ENCODE data around the gene SMCHD1. TPM values are rescaled to one million over a fixed set of nuclear protein-coding genes. Genes with fewer than 3 reads are reported as not detected.
A peak's percentile ranks its signal among the peaks of the same experiment; 100 is the strongest.

The SMCHD1 gene
- polyA plus RNA-seq, 4 donors = 11.2 to 37.7 (median 14.3) TPM

DNA sequence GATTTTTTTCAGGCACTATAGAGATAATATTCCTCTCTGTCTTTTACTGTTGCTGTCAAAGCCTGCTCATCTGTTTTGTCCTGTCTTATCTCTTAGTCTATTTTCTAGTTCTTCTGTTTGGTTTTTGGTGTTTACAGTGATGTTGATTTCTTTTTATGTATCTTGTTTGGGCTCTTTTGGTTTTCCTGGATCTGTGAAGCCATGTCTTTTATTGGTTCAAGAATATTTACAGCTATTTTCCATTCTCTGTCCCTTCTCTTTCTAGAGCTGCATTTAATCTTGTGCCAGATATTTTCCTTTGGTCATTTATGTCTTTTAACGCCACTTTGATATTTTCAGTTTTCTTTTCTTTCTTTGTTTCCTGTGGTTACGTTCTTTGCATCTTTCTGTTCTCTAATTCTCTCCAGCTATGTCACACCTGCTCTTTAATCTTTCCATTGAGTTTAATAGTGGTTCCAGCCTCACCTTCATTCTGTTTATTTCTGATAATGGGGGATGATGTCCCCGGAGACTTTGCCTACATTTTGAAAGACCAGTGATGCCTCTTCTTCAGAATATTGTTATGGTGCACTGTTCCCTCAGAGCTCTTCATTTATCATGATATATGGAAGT, 32.0 kb downstream of the SMCHD1 start:
- H3K27me3 ChIP-seq (ENCODE audit: control insufficient read depth in 3 of 3, insufficient read depth in 3 of 3, low read length in 3 of 3) = no peaks in the 10 kb centered on the region
- FAIRE-seq (no peak), DNase-seq (no peak)
- no peak overlapping the region for H3K4me3 ChIP-seq (ENCODE audit: low read depth in 1 of 3, low read length in 3 of 3)
- no peak overlapping the region for H3K27ac ChIP-seq (ENCODE audit: low read depth in 1 of 3, low read length in 2 of 3)
- peaks cover 0 to 4% of the 10 kb centered on the region in 2 donors for H3K9me3 ChIP-seq (ENCODE audit: control insufficient read depth in 2 of 2, insufficient read depth in 1 of 2, low read depth in 1 of 2, low read length in 1 of 2)
- H3K36me3 ChIP-seq (ENCODE audit: control insufficient read depth in 3 of 3, insufficient read depth in 2 of 3, low read depth in 1 of 3, low read length in 3 of 3) = peaks cover 6 to 19% (median 19%) of the 10 kb centered on the region in 3 donors
- WGBS, 3 donors = 75 to 86% (median 80%) methylated on average over 3 of the region's 3 CpGs
- H3K4me1 ChIP-seq (ENCODE audit: control insufficient read depth in 3 of 3, insufficient read depth in 2 of 3, low read depth in 1 of 3, low read length in 2 of 3) = no peaks in the 10 kb centered on the region

GRCh38 chr18:2692508-2692907, 37.0 kb downstream of the SMCHD1 start:
- no peak for FAIRE-seq

DNA sequence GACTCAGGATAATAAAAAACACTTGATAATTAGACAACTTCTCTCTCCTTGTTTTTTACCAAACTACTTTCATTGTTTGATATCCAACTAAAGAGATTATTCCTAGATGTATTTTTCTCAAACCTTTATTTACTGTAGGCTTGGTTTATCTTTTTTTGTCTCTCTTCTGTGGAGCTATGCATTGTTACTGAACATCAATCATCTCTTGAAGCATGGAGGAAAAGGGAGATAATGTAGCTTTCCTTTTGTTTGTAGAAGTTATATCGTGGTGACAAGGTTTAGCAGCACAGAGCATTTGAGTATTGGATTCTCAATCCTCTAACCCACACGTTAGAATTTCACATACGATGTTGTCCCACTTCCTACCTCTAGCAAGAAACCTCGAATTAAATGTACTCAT, 41.7 kb downstream of the SMCHD1 start:
- 74 to 77% (median 75%) methylated on average over 4 of the region's 4 CpGs for WGBS, 3 donors
- H3K27me3 ChIP-seq (ENCODE audit: control insufficient read depth in 3 of 3, insufficient read depth in 3 of 3, low read length in 3 of 3) = no peaks in the 10 kb centered on the region
- H3K9me3 ChIP-seq (ENCODE audit: control insufficient read depth in 2 of 2, insufficient read depth in 1 of 2, low read depth in 1 of 2, low read length in 1 of 2) = no peaks in the 10 kb centered on the region
- peaks cover 6 to 22% (median 18%) of the 10 kb centered on the region in 3 donors for H3K36me3 ChIP-seq (ENCODE audit: control insufficient read depth in 3 of 3, insufficient read depth in 2 of 3, low read depth in 1 of 3, low read length in 3 of 3)
- H3K4me3 ChIP-seq (ENCODE audit: low read depth in 1 of 3, low read length in 3 of 3) = no peak overlapping the region
- no peak for DNase-seq
- no peak for FAIRE-seq
- no peak overlapping the region for H3K27ac ChIP-seq (ENCODE audit: low read depth in 1 of 3, low read length in 2 of 3)
- no peaks in the 10 kb centered on the region for H3K4me1 ChIP-seq (ENCODE audit: control insufficient read depth in 3 of 3, insufficient read depth in 2 of 3, low read depth in 1 of 3, low read length in 2 of 3)

More at GRCh38 chr18:2692508-2692907, 37.0 kb downstream of the SMCHD1 start:
- no peak overlapping the region for H3K27ac ChIP-seq (ENCODE audit: low read depth in 1 of 3, low read length in 2 of 3)
- 79 to 82% (median 82%) methylated on average over 3 of the region's 3 CpGs for WGBS, 3 donors
- H3K9me3 ChIP-seq (ENCODE audit: control insufficient read depth in 2 of 2, insufficient read depth in 1 of 2, low read depth in 1 of 2, low read length in 1 of 2) = no peaks in the 10 kb centered on the region
- no peak for DNase-seq
- H3K4me3 ChIP-seq (ENCODE audit: low read depth in 1 of 3, low read length in 3 of 3) = no peak overlapping the region
- no peaks in the 10 kb centered on the region for H3K4me1 ChIP-seq (ENCODE audit: control insufficient read depth in 3 of 3, insufficient read depth in 2 of 3, low read depth in 1 of 3, low read length in 2 of 3)
- H3K27me3 ChIP-seq (ENCODE audit: control insufficient read depth in 3 of 3, insufficient read depth in 3 of 3, low read length in 3 of 3) = no peaks in the 10 kb centered on the region
- peaks cover 11 to 30% (median 25%) of the 10 kb centered on the region in 3 donors for H3K36me3 ChIP-seq (ENCODE audit: control insufficient read depth in 3 of 3, insufficient read depth in 2 of 3, low read depth in 1 of 3, low read length in 3 of 3)

DNA sequence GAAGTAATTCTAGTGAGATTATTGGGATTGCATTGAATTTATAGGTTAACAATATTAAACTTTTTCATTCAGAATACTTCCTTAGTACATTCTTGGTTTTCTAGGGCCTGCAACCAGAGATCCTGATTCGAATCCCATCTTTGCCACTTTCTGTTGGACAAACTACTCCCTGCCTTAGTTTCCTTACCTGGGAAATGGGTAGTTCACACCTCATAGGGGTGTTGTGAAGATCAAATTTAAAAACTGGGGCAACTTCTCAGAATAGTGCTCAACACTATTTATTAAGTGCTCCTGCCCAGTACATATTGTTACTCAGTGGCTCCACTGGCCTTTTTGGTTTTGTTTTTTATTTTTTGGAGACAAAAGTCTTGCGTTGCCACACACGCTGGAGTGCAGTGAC, 43.5 kb downstream of the SMCHD1 start:
- Histone ChIP-seq H3K27ac (ENCODE audit: low read depth in 1 of 3, low read length in 2 of 3) (no peak overlapping the region), H3K9me3 (ENCODE audit: control insufficient read depth in 2 of 2, insufficient read depth in 1 of 2, low read depth in 1 of 2, low read length in 1 of 2) (no peaks in the 10 kb centered on the region), H3K27me3 (ENCODE audit: control insufficient read depth in 3 of 3, insufficient read depth in 3 of 3, low read length in 3 of 3) (no peaks in the 10 kb centered on the region), H3K4me1 (ENCODE audit: control insufficient read depth in 3 of 3, insufficient read depth in 2 of 3, low read depth in 1 of 3, low read length in 2 of 3) (no peaks in the 10 kb centered on the region), H3K36me3 (ENCODE audit: control insufficient read depth in 3 of 3, insufficient read depth in 2 of 3, low read depth in 1 of 3, low read length in 3 of 3) (peaks cover 6 to 18% (median 16%) of the 10 kb centered on the region in 3 donors), H3K4me3 (ENCODE audit: low read depth in 1 of 3, low read length in 3 of 3) (no peak overlapping the region)
- 66 to 67% (median 67%) methylated on average over 3 of the region's 3 CpGs for WGBS, 3 donors
- DNase-seq (no peak), FAIRE-seq (no peak)

GRCh38 chr18:2704541-2704940, 49.0 kb downstream of the SMCHD1 start:
- Histone ChIP-seq H3K27me3 (ENCODE audit: control insufficient read depth in 3 of 3, insufficient read depth in 3 of 3, low read length in 3 of 3) (no peaks in the 10 kb centered on the region), H3K4me3 (ENCODE audit: low read depth in 1 of 3, low read length in 3 of 3) (no peak overlapping the region), H3K4me1 (ENCODE audit: control insufficient read depth in 3 of 3, insufficient read depth in 2 of 3, low read depth in 1 of 3, low read length in 2 of 3) (no peaks in the 10 kb centered on the region), H3K9me3 (ENCODE audit: control insufficient read depth in 2 of 2, insufficient read depth in 1 of 2, low read depth in 1 of 2, low read length in 1 of 2) (no peaks in the 10 kb centered on the region), H3K36me3 (ENCODE audit: control insufficient read depth in 3 of 3, insufficient read depth in 2 of 3, low read depth in 1 of 3, low read length in 3 of 3) (peaks cover 9 to 17% (median 14%) of the 10 kb centered on the region in 3 donors), H3K27ac (ENCODE audit: low read depth in 1 of 3, low read length in 2 of 3) (no peak overlapping the region)
- DNase-seq (no peak), FAIRE-seq (no peak)
- WGBS, 3 donors = 88 to 96% (median 95%) methylated on average over 2 of the region's 2 CpGs

GRCh38 chr18:2706903-2707302, 51.4 kb downstream of the SMCHD1 start:
- DNase-seq (no peak), FAIRE-seq (no peak)
- no peaks in the 10 kb centered on the region for H3K9me3 ChIP-seq (ENCODE audit: control insufficient read depth in 2 of 2, insufficient read depth in 1 of 2, low read depth in 1 of 2, low read length in 1 of 2)
- H3K4me1 ChIP-seq (ENCODE audit: control insufficient read depth in 3 of 3, insufficient read depth in 2 of 3, low read depth in 1 of 3, low read length in 2 of 3) = no peaks in the 10 kb centered on the region
- peaks cover 7 to 21% (median 18%) of the 10 kb centered on the region in 3 donors for H3K36me3 ChIP-seq (ENCODE audit: control insufficient read depth in 3 of 3, insufficient read depth in 2 of 3, low read depth in 1 of 3, low read length in 3 of 3)
- H3K27ac ChIP-seq (ENCODE audit: low read depth in 1 of 3, low read length in 2 of 3) = peak overlapping the region in 2 of 3 donors; percentile 1 to 11
- WGBS, 3 donors = 54 to 81% (median 64%) methylated on average over 6 of the region's 6 CpGs
- H3K27me3 ChIP-seq (ENCODE audit: control insufficient read depth in 3 of 3, insufficient read depth in 3 of 3, low read length in 3 of 3) = no peaks in the 10 kb centered on the region
- no peak overlapping the region for H3K4me3 ChIP-seq (ENCODE audit: low read depth in 1 of 3, low read length in 3 of 3)

DNA sequence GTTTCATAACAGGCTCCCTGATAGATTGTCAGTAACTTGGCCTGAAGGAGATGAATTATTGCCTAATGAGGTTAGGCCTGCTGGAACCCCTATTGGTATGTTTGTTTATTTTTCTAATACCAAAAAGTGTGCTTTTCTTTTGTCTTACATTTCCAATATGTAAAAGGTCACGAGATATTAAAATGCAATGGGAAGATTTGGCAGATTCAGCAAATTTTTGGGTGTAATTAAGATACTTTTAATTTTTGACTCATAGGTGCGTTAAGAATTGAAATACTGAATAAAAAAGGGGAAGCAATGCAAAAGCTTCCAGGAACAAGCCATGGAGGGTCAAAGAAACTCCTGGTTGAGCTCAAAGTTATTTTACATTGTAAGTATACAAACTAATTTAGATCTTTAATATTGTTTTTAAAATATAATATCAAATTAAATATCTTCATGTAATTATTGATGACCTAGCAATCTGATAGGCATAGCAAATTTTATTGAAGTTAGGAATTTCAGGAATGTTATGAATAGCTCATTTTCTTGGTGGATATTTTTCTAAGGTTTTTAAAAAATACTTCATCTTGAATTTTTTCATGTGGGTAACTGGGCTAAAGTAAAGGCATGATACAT, 52.1 kb downstream of the SMCHD1 start:
- Histone ChIP-seq H3K27ac (ENCODE audit: low read depth in 1 of 3, low read length in 2 of 3) (no peak overlapping the region), H3K27me3 (ENCODE audit: control insufficient read depth in 3 of 3, insufficient read depth in 3 of 3, low read length in 3 of 3) (no peaks in the 10 kb centered on the region), H3K4me3 (ENCODE audit: low read depth in 1 of 3, low read length in 3 of 3) (no peak overlapping the region), H3K9me3 (ENCODE audit: control insufficient read depth in 2 of 2, insufficient read depth in 1 of 2, low read depth in 1 of 2, low read length in 1 of 2) (no peaks in the 10 kb centered on the region), H3K4me1 (ENCODE audit: control insufficient read depth in 3 of 3, insufficient read depth in 2 of 3, low read depth in 1 of 3, low read length in 2 of 3) (no peaks in the 10 kb centered on the region), H3K36me3 (ENCODE audit: control insufficient read depth in 3 of 3, insufficient read depth in 2 of 3, low read depth in 1 of 3, low read length in 3 of 3) (peaks cover 9 to 21% (median 20%) of the 10 kb centered on the region in 3 donors)
- DNase-seq (no peak), FAIRE-seq (peak; percentile 5)
- WGBS, 3 donors = 93 to 99% (median 95%) methylated on average over 2 of the region's 2 CpGs

DNA sequence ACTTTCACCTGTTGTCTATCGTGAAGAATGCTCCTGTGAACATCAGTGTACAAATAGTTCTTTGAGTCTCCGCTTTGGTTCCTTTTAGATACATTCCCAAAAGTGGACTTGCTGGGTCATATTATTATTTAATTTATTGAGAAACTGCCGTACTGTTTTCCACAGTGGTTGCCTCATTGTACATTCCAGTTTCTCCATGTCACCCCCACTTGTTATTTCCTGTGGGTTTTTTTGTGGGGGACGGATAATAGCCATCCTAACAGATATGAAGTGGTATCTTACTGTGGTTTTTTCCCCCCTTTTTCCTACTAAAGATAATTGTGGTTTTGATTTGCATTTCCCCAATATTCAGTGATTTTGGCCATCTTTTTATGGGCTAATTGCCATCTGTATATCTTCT, 53.8 kb downstream of the SMCHD1 start:
- 67 to 73% (median 70%) methylated on average over 4 of the region's 4 CpGs for WGBS, 3 donors
- no peak for FAIRE-seq
- no peaks in the 10 kb centered on the region for H3K9me3 ChIP-seq (ENCODE audit: control insufficient read depth in 2 of 2, insufficient read depth in 1 of 2, low read depth in 1 of 2, low read length in 1 of 2)
- no peak overlapping the region for H3K27ac ChIP-seq (ENCODE audit: low read depth in 1 of 3, low read length in 2 of 3)
- no peaks in the 10 kb centered on the region for H3K4me1 ChIP-seq (ENCODE audit: control insufficient read depth in 3 of 3, insufficient read depth in 2 of 3, low read depth in 1 of 3, low read length in 2 of 3)
- no peak overlapping the region for H3K4me3 ChIP-seq (ENCODE audit: low read depth in 1 of 3, low read length in 3 of 3)
- H3K36me3 ChIP-seq (ENCODE audit: control insufficient read depth in 3 of 3, insufficient read depth in 2 of 3, low read depth in 1 of 3, low read length in 3 of 3) = peaks cover 9 to 21% (median 21%) of the 10 kb centered on the region in 3 donors
- H3K27me3 ChIP-seq (ENCODE audit: control insufficient read depth in 3 of 3, insufficient read depth in 3 of 3, low read length in 3 of 3) = no peaks in the 10 kb centered on the region
- DNase-seq = no peak
